SK-N-SH treated with all-trans-retinoic acid at 6 μM for 48 hours (cell line): ENCODE results near the gene FAM184B.

Source experiments
- CSDC2 ChIP-seq: fragments of 250-450 bp; sonication (Bioruptor Pico); IDR thresholded peaks from 2 replicates; pipeline ENCODE4 v1.5.0; 2020; ENCODE audit warnings: mild to moderate bottlenecking, moderate library complexity
- RARB ChIP-seq: fragments of 250-450 bp; sonication (Bioruptor Pico); IDR thresholded peaks from 2 replicates; pipeline ENCODE4 v1.8.0; 2021; ENCODE audit warnings: mild to moderate bottlenecking, moderate library complexity
- ZC3H10 ChIP-seq: fragments of 250-450 bp; sonication (Bioruptor Pico); IDR thresholded peaks from 2 replicates; pipeline ENCODE4 v1.5.1; 2021; ENCODE audit warnings: mild to moderate bottlenecking, moderate library complexity
- TF ChIP-seq, protein P1 (sequence below): fragments of 250-450 bp; sonication (Bioruptor Pico); IDR thresholded peaks from 2 replicates; pipeline ENCODE4 v1.5.1; 2020; ENCODE audit warnings: low read depth, mild to moderate bottlenecking, moderate library complexity
- TF ChIP-seq, protein P2 (sequence below): fragments of 250-450 bp; sonication (Bioruptor Pico); IDR thresholded peaks from 2 replicates; pipeline ENCODE4 v1.8.0; 2020; ENCODE audit warnings: mild to moderate bottlenecking, moderate library complexity, borderline replicate concordance

DNA sequence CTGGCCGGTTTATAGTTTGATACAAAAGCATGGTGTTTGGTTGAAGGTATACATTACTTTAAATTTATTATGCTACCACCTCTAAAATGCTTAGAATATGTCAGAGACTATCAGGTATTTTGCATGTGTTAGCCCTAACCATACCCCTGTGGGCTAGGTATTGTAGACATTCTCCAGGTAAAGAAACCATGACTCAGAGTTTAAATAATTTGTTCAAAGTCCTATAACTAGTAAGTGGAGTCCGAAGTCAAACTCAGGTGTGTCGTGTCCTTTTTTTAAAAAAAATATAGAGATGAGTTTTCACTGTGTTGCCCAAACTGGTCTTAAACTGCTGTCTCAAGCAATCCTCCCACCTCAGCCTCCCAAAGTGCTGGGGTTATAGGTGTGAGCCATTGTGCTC is 192.1 kb downstream of the FAM184B start:
- TF ChIP-seq RARB (CRISPR knock-in tag) (no peak), ZC3H10 (no peak), CSDC2 (CRISPR knock-in tag) (no peak)
- TF ChIP-seq, protein P1, sequence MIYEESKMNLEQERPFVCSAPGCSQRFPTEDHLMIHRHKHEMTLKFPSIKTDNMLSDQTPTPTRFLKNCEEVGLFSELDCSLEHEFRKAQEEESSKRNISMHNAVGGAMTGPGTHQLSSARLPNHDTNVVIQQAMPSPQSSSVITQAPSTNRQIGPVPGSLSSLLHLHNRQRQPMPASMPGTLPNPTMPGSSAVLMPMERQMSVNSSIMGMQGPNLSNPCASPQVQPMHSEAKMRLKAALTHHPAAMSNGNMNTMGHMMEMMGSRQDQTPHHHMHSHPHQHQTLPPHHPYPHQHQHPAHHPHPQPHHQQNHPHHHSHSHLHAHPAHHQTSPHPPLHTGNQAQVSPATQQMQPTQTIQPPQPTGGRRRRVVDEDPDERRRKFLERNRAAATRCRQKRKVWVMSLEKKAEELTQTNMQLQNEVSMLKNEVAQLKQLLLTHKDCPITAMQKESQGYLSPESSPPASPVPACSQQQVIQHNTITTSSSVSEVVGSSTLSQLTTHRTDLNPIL (CRISPR knock-in tag) = no peak
- TF ChIP-seq, protein P2, sequence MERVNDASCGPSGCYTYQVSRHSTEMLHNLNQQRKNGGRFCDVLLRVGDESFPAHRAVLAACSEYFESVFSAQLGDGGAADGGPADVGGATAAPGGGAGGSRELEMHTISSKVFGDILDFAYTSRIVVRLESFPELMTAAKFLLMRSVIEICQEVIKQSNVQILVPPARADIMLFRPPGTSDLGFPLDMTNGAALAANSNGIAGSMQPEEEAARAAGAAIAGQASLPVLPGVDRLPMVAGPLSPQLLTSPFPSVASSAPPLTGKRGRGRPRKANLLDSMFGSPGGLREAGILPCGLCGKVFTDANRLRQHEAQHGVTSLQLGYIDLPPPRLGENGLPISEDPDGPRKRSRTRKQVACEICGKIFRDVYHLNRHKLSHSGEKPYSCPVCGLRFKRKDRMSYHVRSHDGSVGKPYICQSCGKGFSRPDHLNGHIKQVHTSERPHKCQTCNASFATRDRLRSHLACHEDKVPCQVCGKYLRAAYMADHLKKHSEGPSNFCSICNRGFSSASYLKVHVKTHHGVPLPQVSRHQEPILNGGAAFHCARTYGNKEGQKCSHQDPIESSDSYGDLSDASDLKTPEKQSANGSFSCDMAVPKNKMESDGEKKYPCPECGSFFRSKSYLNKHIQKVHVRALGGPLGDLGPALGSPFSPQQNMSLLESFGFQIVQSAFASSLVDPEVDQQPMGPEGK = no peak
